ENCODE measurements around the gene IQGAP2.
"Not testable (repeated sequence)": the region's sequence is repeated elsewhere in the genome, so short reads cannot be mapped to it uniquely, and the experiment has no call there.

The IQGAP2 gene

GRCh38 chr5:76517334-76517733, 114.2 kb downstream of the IQGAP2 start:
- no peak for DNase-seq

DNA sequence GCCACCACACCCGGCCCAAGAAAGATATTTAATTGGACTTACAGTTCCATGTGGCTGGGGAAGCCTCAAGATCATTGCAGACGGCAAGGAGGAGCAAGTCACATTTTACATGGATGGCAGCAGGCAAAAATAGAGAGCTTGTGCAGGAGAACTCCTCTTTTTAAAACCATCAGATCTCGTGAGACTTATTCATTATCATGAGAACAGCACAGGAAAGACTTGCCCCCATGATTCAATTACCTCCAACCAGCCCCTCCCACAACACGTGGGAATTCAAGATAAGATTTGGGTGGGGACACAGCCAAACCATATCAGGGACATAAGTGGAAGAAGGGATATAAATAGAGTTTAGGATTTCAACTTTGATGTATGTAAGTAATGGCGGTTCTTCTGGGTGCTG, 115.2 kb downstream of the IQGAP2 start:
- not testable (repeated sequence) for DNase-seq

GRCh38 chr5:76521240-76521758, 118.2 kb downstream of the IQGAP2 start:
- DNase-seq, result no peak

- DNase-seq, result no peak
Observed at GRCh38 chr5:76522103-76522935, 119.2 kb downstream of the IQGAP2 start.

GRCh38 chr5:76524101-76524835, 121.2 kb downstream of the IQGAP2 start:
- DNase-seq, result no peak

GRCh38 chr5:76524868-76525267, 121.8 kb downstream of the IQGAP2 start:
- DNase-seq, result no peak

DNA sequence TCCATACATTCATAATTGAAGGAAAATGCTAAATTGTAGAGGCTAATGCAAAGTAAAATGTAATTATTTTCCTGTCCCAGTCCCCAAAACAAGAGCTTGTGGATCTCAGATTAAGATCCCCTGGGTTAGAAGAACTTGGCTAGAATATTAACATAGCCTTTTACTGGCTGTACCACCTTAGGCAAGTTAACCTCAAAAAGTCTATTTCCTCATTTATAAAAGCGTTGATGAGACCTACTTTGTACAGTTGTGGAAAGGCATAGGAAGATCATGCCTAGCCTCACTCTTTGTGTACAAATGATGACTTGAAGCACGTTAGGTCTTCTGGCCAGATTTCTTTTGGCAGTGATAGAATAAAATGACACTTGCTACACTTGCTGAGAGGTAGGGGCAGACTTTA, 122.9 kb downstream of the IQGAP2 start:
- DNase-seq, result no peak

- no peak for DNase-seq
Observed at GRCh38 chr5:76526950-76527583, 124.0 kb downstream of the IQGAP2 start.

GRCh38 chr5:76527685-76528161, 124.6 kb downstream of the IQGAP2 start:
- no peak for DNase-seq

GRCh38 chr5:76528547-76529331, 125.7 kb downstream of the IQGAP2 start:
- DNase-seq, result no peak

DNA sequence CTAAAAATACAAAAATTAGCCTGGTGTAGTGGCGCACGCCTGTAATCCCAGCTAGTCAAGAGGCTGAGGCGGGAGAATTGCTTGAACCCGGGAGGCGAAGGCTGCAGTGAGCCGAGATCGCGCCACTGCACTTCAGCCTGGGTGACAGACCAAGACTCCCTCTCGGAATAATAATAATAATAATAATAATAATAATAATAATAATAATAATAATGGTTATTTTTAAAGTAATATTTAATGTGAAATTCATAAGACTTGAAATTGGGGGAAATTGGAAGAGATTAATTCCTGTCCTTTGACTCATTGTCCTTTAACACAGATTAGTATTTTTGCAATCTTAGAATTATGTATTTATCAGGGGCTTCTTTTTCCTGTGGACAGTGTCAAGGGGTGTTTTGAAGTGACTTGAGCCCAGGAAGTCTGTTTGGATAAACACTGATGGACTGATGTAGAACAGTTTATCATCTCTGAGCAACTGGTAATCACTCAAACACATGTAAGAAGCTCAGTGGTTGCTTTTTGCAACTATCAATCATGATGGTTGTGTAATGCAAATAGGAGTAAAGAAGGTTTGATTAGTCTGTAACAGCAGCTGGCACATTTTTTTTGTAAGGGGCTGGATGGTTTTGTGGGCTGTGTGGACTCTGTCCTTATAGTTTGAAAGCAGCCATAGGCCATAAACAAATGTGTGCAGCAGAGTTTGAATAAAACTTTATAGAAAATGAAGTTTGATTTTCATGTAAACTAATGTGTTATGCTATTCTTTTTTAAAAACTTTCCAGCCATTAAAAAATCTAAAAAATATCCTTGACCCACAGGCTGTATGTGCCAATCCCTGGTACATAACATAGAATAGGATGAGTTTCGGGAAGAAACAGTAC, 126.6 kb downstream of the IQGAP2 start:
- no peak for DNase-seq

DNA sequence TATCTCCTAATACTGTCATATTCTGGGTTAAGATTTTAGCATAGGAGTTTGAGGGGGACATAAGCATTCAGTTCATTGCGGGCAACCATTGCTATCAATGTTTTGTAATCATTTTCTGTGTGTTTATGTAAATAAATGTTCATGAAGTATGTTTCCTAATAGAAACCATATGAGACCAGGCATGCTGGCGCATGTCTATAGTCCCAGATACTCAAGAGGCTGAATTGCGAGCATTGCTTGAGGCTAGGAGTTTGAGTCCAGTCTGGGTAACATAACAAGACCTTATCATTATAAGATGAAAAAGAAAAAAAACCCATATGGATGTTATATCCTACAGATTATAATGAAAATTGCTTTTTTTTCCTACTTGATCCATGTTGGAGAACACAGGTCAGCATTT, 129.0 kb downstream of the IQGAP2 start:
- DNase-seq, result no peak

GRCh38 chr5:76532973-76533372, 129.9 kb downstream of the IQGAP2 start:
- DNase-seq, result no peak

DNA sequence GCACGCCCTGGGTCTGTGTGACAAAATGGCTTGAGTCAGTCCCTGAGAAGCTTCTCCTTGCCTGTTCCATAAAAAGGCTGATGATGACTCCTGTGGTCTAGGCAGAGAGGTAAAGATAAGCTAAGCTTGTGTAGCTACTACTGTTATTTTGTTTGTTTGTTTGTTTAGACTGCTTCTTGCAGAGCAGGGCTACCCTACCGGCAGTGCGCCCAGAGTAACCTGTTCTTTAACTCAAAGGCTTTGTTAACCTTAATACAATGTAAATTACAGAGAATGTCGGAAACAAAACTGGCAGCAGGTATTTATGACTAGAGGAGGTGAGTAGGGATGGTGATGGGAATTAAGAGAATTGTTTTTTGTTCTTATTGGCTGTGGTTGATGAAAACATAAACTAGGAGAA, 132.5 kb downstream of the IQGAP2 start:
- no peak for DNase-seq

DNA sequence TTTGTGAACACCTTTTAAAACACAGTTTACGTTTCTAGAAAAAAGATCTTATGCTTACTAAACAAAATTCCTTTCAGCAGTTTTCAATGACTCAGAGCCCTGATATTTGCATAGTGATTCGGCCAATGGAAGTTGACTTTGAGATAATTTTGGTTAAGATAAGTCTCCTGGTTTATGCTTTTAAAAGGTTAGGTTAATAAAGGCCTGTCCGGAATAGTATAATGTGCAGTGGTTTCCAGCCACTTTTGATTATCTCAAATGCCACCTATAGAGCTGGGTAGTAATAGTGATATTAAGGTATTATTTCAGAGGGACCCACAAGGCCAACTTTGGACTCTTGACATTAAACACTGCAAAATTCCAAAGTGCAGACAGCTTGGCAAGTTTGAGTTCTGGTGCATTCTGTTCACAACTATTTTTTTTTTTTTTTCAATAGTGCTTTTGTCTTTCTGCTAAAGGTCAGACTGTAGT, 134.0 kb downstream of the IQGAP2 start:
- no peak for DNase-seq

DNA sequence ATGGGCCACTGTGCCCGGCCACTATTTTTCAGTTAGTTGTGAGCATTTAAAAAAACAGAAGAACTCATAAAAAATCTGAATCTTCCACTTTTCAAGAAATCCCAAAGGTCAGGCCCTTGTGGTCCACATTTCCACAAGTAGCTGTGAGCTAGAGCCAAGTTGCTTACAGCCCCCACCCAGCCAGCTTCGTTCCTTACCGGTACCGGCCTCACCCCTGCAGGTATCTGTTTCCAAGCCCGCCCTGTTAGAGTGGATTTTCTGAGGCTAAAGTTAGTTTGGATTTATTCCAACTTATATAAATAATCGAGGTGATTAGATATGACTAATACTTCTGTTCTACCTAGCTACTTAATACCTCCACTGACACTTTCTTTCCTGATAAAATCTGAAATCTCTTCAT, 139.2 kb downstream of the IQGAP2 start:
- no peak for DNase-seq

DNA sequence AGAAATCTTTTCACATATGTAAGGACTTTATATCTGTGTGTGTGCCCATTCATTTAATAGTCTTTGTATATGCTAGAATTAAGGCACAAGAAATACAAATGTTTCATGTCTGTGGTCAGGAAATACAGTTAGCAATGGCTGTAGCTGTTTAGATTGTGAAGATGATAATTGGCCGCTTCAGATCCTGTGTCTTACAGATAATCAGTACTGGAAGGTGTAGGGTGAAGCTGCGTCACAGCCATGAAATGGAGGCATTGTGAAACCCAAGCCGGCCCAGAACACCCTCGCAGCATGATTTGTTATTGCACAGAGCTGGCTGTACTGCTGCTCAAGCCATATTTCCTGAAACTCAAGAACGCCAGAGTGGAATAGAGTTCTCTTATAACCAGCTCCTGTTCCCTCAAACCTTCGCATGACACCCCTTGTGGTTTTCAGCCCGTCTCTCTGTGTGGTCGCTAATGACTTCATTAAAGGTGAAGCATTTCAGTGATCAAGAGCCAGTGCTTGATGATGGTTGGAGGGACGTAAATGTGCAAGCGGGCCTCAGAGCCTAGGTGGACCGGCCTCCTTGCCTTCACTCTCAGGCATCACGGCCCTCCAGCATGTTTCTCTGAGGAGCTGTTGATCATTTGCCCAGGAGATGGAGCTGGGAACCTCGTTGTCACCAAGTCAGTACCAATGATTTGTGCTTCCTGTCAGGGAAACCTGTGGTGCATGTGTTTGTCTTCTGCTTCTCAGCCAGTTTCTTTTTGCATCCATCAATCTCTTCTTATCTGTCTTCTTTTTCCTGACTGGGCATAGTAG, 140.0 kb downstream of the IQGAP2 start:
- DNase-seq, result no peak

GRCh38 chr5:76544268-76544926, 141.3 kb downstream of the IQGAP2 start:
- no peak for DNase-seq

GRCh38 chr5:76545184-76545583, 142.1 kb downstream of the IQGAP2 start:
- DNase-seq, result no peak

GRCh38 chr5:76546497-76547102, 143.5 kb downstream of the IQGAP2 start:
- no peak for DNase-seq

All from NCI-H510A treated with DMSO at 0.1 percent for 48 hours (cell line).